Kidney glomerular epithelial cell (primary cell): ENCODE measurements around the gene ANKDD1B.
"Not testable (repeated sequence)": the region's sequence is repeated elsewhere in the genome, so short reads cannot be mapped to it uniquely, and the experiment has no call there.

Experiments
- DNase-seq: peaks from one replicate; lab custom pipeline; 2025; lab: John Stamatoyannopoulos, UW

ANKDD1B gene

DNA sequence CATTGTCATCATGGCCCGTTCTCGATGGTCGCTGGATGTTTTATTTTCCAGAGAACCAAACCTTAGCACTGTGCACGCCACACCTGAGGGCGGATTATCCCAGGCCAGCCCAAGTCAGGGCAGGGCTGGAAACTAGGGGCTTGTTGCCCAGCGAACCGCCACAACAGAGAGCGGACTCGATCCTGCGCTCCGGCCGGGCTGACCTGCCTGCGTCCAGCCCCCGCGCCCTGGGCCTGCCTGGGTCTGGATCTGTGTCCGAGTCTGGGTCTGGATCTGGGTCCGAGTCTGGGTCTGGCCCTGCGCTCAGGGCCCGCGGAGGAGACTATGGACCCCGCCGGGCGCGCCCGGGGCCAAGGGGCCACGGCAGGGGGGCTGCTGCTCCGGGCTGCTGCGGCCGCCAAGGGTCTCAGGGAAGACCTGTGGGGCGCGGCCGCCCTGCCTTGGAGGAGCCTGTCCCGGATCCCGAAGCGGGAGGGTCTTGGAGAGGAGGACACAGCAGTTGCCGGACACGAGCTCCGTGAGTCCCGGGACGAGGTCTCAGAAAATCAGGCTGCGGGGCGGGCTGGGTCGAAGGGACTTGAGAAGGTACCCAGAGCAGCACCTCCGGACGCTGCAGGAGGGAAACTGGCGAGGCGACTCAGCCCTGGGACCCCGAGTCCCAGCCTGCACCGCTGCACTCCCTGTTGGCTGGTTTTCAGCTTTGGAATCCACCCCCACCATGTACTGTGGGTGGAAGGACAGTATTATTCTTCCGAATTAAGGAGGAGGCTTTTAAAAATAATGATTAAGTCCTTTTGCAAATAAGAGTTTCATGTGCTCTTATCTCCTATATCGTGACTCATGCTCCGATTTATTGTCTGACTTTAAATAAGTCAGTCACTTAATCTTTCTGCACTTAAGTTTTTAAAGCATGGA lies at the start of gene ANKDD1B:
Gene ANKDD1B, plus strand, starts transcription at position 143 of the 915 bp plus-strand sequence. Its CDS starts 182 bp downstream, at position 325.
- peak; percentile 62 for DNase-seq

DNA sequence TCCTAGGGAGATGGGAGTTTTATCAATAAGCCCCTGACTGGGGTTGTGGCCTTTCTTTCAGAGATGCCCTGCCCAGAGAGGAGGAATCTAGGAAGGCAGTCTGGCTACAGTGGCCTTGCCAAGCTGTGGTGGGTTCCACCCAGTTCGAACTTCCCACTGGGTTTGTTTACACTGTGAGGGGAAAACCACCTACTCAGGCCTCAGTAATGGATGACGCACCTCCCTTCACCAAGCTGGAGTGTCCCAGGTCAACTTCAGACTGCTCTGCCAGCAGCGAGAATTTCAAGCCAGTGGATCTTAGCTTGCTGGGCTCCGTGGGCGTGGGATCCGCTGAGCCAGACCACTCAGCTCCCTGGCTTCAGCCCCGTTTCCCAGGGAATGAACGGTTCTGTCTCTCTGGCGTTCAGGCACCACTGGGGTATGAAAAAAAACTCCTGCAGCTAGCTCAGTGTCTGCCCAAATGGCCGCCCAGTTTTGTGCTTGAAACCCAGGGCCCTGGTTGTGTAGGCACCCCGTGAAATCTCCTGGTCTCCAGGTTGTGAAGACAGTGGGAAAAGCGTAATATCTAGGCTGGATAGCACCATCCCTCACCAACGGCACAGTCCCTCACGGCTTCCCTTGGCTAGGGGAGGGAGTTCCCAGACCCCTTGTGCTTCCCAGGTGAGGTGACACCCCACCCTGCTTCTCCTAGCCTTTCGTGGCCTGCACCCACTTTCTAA lies 45.1 kb upstream of the ANKDD1B start:
- not testable (repeated sequence) for DNase-seq

DNA sequence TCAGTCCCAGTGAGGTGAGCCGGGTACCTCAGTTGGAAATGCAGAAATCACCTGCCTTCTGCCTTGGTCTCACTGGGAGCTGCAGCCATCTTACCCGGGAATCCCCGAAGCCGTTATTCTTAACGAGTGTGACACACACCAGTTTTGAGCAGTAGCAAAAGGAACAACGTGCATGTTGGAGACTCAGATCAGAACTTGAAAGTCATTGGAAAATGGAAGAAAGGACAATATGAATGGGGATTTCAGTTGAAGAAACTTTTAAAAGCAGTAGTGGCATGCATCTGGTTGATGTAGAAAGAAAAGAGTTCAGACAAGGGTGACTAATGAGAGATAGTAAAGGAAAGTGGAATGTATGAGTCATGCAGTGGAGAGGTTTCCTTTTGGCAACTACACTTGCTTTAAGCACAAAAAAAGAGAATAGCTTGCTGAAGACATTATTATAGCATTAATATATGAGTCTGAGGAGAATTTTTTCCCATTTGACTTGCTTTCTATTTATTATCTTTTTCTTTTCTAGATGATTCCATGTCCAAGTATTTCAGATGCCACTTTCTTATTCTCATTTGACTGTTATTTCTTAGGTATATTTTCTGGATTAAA lies 44.4 kb upstream of the ANKDD1B start:
- DNase-seq: peak; percentile 95

DNA sequence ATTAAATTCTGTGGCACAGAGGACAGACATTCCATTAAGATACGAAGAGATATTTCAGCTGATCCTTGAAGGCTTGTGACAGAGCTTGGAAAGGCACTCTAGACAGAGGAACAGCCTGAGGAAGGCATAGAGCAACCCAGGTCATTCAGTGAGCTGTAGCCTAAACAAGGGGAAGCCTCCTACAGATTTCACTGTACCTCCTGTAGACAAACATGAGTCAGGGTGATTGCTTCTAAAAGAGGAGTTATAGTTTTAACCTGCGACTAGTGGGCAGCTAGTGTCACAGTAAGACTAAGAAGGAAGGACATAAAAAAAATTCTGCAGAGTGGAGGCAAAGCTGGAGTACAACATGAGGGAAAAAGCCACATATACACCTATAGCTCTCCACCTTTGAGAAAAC lies 43.5 kb upstream of the ANKDD1B start:
- peak; percentile 45 for DNase-seq

DNA sequence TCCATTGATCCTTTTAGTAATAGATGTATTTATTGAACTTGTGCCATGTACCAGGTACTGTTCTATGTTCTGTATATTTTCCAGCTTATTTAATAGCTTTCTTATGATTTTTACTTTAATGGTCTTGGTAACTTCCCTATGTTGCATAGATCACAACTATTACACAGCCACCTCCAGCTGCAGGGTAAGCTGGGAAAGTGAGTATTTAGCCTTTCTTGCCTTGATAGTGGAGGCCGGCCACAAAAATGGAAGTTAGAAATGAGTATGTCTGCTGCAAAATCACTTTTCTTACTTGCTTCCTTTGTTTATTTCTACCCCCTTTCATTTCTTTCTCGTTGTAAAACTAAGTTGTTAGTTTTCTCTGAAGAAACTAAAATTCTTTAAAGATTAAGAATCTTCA lies 43.1 kb upstream of the ANKDD1B start:
- DNase-seq: no peak

DNA sequence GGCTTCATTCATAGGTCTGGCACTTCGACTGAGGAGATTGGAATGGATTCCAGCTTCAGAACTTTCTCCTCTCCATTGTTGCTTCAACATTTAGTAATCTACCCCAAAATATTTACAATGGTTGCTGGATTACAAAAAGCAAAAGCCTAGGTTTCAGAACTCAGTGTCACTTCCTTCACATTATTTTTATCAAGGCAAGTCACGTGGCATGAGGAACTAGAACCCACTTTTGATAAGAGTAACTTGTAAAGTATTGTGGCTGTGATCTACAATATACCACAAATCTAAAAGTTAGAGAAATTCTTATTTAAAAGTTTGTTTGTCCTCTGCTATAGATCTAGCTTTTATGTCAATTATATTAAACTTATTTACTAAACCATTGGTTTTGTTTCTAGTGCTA lies 39.7 kb upstream of the ANKDD1B start:
- no peak for DNase-seq

DNA sequence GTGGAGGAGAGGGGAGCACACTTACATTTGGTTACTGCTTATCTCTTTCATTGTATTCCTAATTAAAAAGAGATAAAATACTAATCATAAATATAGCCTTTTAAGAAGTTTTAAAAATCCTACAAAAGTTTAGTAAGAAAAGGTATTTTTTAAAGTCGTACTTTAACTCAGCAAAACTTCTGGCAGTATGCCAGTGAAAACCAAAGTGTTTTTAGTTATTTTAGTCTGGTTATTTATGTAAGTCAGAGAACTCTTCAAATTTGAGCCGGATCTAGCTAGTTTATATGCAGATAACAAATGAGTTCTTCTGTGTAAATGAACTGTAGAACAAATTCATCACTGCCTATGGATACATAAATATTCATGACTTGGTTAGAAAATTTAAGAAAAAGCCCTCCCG lies 36.5 kb upstream of the ANKDD1B start:
- no peak for DNase-seq

DNA sequence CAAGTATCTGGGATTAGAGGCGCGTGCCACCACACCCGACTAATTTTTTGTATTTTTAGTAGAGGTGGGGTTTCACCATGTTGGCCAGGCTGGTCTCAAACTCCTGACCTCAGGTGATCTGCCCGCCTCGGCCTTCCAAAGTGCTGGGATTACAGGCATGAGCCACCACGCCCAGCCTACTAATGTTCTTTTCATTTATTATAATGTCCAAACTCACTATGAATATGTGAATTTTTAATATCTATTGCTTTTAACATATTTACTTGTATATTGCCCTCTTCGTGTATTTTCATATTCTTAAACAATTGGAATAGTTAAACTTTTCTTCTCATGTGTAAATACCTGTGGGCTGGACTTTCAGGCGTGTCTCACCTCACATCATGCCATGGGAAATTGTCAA lies 33.0 kb upstream of the ANKDD1B start:
- DNase-seq: not testable (repeated sequence)

DNA sequence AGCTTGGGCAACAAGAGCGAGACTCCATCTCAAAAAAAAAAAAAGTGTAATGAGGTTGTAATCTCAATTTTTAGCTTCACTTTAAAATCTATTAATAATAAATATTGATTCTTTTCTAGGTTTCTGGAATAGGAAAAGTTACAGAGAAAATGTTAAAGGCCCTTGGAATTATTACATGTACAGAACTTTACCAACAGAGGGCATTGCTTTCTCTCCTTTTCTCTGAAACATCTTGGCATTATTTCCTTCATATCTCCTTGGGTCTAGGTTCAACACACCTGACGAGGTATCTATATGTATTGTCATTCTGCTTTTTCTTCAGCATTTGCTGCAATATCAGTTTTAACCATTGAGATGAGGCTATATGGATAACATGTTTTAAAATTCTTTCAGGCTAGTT lies 26.6 kb upstream of the ANKDD1B start:
- DNase-seq: no peak

DNA sequence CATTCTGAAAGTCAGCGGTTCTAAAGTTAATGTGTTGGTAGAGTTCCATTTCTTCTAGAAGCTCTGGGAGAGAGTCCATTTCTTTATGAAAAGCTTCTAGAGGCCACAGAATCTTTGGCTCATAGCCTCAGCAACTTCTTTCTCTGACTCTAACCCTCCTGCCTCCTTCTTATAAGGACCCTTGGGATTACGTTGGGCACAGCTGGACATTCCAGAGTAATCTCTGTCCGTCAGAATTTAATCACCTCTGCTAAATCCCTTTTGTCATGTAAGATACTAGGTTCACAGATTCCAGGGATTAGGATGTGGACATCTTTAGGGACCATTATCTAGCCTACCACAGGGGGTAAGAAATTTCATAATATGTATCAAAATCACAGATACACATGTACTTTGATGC lies 22.6 kb upstream of the ANKDD1B start:
- no peak for DNase-seq

DNA sequence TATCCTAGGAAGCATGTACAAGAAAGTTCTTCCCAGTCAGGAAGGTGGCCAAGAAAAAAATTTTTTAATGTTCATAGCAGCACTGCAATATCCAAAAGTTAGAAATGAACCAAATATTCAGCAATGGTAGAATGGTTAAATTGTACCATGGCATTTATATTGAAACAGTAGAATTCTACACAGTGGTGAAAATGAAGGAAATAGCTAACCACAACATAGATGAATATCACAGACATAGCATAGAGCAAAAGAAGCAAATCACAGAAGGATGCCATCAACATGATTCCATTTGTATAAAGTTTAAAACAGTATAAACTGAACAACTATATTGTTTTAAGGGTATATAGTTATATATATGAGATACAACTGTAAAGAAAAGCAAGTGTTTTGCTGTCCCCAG lies 10.7 kb upstream of the ANKDD1B start:
- DNase-seq: no peak

DNA sequence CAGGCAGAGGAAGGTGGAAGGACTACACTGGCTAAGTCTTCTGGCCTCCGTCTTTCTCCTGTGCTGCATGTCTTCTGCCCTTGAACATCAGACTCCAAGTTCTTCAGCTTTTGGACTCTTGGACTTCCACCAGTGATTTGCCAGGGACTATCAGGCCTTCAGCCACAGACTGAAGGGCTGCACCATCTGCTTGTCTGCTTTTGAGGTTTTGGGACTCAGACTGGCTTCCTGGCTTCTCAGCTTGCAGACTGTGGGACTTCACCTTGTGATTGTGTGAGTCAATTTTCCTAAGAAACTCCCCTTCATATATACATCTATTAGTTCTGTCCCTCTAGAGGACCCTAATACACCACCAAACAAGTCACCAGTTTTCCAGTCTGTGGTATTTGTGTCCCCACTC lies 9.7 kb upstream of the ANKDD1B start:
- DNase-seq: no peak

DNA sequence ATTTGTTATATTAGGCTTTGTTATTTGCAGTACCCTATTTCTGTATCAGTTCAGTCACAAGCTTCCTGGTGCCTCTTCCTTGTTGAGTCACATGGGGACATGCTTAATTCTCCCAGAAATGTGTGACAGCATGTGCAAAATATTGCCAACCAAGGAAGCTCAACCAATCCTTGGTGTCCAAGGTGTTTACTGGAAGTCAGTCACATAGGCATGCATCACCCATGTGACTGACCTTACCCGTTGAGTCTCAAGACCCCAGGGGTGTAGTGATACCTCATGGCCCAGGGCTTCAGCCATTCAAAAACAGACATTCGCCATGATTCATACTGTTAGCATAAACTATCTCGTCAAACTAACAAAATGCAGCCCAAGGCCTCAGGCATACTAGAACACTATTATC lies 9.3 kb upstream of the ANKDD1B start:
- no peak for DNase-seq

DNA sequence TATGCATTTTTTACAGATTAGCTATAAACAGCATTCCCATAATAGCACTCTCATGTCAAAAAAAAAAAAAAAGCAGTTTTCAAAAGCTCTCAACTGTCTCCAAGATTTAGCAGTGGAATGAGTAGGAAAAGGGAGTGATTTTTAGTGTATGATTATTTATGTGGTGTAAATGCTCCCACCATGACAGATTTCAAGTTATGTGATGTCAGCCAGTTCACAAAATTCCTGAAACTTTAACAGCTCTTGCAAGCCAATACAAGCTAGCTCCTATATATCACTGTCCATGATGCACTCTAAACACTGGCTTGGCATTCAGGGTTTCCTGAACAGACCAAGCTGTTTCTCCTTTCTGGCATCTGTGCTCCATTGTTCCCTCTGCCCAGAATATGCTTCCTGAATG lies 7.9 kb upstream of the ANKDD1B start:
- peak; percentile 34 for DNase-seq

DNA sequence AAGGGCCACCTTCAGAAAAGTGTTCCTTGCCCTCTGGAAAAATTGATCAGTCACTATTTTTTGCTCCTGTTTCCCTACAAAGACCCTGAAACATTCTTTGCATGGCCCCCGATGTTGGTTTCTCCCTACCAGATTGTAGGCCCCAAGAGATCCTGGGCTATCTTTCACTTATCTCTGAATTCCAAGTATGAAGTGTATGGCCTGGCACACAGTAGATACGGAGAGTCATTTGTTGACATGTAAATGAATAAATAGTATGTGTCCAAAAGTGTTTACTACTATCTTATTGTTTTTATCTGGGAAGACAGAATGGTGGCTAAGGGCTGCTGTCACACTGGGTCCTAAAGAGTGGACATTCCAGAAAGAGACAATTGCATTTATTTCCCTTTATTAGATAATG lies 7.4 kb upstream of the ANKDD1B start:
- DNase-seq: no peak

DNA sequence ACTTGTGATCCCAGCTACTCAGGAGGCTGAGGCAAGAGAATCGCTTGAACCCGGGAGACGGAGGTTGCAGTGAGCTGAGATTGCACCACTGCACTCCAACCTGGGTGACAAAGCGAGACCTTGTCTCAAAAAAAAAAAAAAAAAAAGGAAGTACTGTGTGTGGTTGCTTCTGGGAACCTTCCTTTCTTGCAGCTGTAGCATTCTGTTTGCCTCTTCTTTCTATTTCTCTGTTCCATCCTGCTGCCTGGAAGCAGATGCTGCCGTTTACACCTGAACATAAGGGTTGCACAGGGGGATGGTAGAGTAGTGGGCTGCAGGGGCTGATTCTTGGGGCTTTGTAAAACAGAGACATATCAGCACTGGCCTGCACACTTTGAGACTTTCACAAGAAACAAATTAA lies 3.9 kb upstream of the ANKDD1B start:
- not testable (repeated sequence) for DNase-seq

DNA sequence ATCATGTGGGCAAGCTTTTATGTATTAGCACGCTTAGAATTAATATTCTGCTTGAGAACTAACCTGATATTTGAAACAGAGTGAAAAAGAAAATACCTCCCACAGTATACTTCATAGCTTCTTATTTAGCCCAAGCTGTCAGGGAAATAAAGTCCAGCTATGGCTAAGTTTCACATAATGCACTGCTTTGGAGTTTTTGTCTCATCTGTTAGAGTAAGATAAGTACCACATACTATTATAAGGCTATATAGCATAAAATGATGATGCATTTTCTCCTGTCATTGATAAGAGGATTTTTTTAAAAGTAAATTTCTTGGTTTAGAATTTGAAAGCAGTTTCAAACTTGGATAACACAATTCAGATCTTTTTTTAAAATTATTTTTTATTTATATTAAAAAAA lies 2.4 kb upstream of the ANKDD1B start:
- DNase-seq: no peak

DNA sequence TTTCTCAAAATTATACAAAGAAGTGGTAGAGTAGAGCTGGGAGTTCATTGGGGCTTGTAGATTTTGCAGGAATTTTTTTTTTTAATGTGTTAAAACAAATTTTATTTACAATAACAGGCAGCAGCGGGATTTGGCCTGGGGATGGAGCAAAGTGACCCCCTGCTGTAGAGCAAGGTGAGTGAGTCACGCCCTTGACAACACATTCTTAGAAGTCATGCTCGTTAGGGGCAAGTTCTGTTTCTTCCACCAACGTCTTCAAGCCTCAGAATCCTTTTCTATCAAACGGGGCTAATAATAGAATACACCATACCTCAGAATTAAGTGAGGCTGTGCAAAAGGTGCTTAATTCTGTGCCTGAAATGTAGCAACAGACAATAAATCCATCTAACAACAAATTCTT lies 1.1 kb upstream of the ANKDD1B start:
- DNase-seq: no peak

DNA sequence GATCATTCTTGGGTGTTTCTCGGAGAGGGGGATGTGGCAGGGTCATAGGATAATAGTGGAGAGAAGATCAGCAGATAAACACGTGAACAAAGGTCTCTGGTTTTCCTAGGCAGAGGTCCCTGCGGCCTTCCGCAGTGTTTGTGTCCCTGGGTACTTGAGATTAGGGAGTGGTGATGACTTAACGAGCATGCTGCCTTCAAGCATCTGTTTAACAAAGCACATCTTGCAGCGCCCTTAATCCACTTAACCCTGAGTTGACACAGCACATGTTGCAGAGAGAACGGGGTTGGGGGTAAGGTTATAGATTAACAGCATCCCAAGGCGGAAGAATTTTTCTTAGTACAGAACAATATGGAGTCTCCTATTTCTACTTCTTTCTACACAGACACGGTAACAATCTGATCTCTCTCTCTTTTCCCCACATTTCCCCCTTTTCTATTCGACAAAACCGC lies 368 bp upstream of the ANKDD1B start:
- DNase-seq: peak; percentile 16

DNA sequence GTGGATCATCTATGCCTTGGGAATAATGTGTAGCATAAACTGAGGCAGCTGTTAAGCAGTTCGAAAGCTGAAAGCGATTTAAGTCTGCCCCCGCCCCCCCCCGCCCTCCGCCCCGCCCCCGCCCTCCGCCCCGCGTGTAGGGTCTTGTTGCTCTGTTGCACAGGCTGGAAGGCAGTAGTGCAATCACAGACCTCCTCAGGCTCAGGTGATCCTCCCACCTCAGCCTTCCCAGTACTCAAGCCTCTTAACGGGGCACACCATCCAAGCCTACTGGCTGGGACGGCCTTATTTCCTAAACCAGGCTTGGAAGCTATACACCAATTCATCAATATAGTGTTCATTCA lies 945 bp downstream of the ANKDD1B start:
- DNase-seq: no peak

DNA sequence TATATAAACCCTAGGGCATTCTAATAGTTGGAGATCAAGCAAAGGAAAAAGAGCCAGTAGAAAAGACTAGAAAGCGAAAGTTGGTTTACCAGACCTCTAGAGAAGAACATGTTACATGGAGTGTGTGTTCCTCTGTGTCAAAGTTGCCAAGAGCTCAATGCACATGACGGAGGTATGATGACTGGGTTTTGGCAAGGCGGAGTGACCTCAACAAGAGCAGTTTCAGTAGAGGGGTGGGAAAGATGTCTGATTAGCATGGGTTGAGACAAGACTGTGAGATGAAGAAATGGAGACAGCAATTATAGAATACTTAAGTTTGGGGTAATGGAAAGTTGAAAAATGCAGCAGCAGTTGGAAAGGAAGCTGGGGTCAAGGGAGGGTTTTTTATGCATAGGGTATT lies 1.6 kb downstream of the ANKDD1B start:
- no peak for DNase-seq

DNA sequence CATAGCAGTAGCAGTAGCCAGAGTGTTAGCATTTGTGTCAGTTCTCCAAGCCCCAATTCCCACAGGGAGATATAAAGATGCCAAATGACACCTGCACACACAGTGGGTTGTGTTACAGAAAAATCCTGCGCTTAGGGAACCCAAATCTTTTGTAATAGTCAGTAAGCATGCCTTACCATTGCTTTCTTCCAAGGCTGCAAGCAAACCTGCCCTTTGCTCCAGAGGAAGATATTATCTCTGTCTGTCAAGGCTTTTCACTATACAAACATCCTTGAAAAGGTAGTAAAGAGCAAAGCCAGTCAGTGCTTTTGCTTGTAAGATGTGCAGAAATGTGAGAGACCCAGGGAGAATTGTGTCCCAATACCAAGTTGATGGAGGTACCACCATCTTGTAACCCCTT lies 2.9 kb downstream of the ANKDD1B start:
- DNase-seq: no peak

DNA sequence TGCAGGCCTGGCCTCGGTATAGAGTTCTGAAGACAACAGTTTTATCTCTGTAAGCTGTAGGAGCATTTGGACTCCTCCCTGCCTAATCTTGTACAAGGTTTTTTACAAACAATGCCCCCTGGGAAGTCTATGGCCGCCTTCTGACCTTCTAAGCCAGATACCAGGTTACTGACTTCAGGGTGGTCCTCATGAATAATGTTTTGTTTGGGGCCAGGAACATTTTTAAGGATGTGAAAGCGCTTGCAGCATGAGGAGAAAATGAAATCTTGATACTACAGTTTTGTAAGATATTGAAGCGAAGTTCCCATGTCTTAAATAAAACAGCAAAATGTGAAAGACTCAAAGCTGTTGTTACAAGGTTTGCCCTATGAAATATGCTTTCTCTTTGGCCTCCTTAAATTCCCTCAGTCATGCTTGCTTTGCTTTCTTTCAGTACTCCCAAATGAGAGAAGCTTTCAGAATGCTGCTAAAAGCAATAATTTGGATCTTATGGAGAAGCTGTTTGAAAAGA lies 5.2 kb downstream of the ANKDD1B start:
- DNase-seq: no peak
